GM19395 (cell line): ENCODE results near the gene NEB.
A peak's percentile ranks its signal among the peaks of the same experiment; 100 is the strongest.
"Not testable (repeated sequence)": the region's sequence is repeated elsewhere in the genome, so short reads cannot be mapped to it uniquely, and the experiment has no call there.

Experiments
- ATAC-seq: cut with Tn5 transposase; IDR thresholded peaks from one replicate; pipeline ENCODE4 v1.9.1; 2021; ENCODE audit warnings: mild to moderate bottlenecking, moderate library complexity; ENCODE audit not compliant: unreplicated experiment

NEB gene

DNA sequence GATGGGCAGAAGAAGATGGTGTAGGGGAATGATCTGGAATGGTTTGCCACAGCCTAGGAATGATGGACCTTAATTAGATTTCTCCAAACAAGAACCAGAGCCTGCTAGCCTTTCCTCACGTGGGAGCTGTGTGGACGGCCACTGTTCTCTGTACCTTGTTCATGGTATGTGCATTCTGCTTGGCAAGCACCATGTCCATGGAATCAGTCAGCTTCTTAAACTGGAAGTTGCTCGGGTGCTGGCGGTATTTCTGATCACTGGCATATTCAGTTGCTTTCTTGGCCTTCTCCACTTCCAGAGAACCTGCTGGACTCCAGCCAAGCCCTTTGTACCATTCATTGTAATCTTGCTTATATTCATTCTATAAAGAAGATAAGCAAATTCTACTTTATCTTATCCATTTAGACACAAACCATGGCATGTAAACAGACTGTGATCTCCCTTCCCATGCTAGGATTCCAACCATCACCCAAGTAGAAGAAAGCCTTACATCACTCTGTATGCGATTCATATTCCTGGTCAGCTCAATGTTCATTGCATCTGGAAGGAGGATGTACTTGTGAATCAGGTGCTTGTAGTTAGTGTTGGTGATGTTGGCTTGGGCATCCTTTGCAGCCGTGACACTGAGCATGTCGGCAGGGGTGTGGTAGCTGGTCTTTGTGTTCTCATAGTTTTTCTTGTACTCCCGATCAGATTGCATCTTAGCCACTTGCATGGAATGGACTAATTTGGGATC, 78.4 kb downstream of the NEB start:
- ATAC-seq, result no peak

DNA sequence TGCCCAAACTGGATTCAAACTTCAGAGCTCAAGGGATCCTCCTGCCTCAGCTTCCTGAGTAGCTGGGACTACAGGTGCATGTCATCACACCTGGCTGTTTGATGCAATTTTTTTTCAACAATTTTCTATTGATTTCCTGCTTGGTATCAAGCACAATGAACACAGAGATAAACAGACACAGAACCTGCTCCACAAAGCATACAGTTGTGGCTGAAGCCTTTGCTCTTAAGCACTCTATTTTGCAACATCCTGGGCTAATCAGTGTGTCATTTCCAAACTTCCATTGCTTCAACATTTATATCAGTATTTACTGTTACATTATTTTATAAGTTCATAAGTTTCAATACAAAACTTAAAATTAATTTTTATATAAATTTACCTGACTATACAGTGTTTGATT, 79.4 kb downstream of the NEB start:
- no peak for ATAC-seq

GRCh38 chr2:151654085-151654484, 80.2 kb downstream of the NEB start:
- no peak for ATAC-seq

- ATAC-seq, result no peak
Observed at GRCh38 chr2:151651274-151651673, 83.0 kb downstream of the NEB start.

DNA sequence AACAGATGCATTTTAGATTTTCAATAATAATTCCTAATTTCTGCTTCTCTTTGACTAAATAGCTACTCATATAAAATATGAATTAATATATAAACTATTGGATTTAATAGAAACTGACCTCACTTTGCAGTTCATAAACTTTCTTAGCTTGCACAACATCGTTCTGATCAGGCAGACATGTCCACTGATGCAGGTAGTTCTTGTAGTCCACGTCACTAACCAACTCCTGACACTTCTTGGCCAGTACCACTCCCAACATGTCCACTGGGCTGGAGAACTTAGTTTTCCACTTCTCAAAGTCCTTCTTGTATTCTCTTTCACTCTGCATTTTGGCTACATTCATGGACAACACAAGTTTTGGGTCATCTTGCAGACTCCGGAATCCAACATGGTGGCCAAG, 83.8 kb downstream of the NEB start:
- ATAC-seq, result no peak

GRCh38 chr2:151649966-151650365, 84.3 kb downstream of the NEB start:
- ATAC-seq, result no peak

DNA sequence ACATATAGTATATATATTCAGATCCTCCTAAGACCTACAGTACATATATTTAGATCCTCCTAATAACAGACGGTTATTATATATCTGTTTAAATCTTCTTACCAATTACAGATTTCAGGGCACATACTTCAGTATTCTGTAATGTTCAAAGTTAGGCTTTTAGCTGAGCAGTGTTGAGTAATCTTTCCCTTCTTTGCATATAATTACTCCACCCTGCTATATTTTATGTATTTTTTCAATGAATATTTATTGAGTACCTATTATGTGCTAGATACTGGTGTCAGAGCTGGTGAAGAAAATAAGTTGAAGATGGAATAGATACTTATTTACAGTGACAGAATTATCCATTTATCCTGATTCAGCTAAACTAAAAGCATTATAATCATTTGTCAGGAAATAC, 84.9 kb downstream of the NEB start:
- ATAC-seq, result no peak

DNA sequence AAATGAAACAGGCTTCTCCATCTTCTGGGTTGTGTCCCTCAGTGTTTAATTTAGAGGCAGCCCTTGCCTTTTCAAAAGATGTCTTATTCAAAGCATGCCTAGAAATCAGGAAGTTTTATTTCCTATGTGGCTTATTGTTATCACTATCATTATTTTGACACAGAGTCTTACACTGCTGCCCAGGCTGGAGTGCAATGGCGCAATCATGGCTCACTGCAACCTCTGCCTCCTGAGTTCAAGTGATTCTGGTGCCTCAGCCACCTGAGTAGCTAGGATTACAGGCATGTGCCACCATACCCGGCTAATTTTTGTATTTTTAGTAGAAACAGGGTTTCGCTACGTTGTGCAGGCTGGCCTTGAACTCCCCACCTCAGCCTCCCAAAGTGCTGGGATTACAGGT, 87.8 kb downstream of the NEB start:
- ATAC-seq, result not testable (repeated sequence)

DNA sequence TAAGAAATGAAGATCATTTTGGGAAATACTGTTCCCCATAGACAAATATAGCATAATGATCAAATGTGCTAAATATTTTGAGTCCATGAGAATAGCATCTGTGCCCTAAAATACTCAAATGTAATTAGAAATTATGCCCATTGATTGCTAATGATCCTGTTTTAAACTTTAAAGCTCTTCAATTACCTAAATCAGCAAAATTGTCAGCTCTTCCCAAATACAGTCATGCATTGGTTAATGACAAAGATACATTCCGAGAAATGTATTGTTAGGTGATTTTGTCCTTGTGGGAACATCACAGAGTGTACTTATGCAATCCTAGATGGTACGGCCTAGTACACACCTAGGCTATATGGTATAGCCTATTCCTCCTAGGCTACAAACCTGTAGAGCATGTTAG, 89.7 kb downstream of the NEB start:
- ATAC-seq, result no peak

DNA sequence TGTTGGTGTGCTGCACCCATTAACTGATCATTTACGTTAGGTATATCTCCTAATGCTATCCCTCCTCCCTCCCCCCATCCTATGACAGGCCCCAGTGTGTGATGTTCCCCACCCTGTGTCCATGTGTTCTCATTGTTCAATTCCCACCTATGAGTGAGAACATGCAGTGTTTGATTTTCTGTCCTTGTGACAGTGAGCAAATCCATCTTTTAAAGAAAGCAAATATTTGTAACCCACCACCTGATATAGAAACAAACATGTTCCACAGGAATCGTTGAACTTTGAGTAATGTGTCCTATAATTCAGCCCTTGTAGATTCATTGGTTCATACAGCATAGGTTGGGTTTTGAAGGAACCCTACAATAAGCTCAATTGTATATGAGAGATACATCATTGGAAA, 92.4 kb downstream of the NEB start:
- not testable (repeated sequence) for ATAC-seq

DNA sequence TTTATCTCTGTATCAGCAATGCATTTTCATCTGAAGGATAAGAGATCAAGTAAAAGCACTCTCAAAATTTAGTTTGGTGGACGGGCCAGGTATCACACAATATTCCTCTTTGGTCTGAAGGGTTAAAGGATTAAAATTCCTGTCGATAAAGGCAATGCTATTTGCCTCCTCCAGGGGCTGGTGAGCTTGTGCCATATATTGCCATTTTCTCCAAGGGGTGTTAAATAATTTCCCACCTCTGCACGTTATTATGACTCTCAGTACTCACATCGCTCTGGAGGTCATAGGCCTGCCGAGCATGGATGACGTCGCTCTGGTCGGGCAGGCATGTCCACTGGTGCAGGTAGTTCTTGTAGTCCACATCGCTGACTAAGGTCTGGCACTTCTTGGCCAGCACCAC, 94.2 kb downstream of the NEB start:
- no peak for ATAC-seq

- ATAC-seq, result no peak
Observed at GRCh38 chr2:151638990-151639389, 95.3 kb downstream of the NEB start.

DNA sequence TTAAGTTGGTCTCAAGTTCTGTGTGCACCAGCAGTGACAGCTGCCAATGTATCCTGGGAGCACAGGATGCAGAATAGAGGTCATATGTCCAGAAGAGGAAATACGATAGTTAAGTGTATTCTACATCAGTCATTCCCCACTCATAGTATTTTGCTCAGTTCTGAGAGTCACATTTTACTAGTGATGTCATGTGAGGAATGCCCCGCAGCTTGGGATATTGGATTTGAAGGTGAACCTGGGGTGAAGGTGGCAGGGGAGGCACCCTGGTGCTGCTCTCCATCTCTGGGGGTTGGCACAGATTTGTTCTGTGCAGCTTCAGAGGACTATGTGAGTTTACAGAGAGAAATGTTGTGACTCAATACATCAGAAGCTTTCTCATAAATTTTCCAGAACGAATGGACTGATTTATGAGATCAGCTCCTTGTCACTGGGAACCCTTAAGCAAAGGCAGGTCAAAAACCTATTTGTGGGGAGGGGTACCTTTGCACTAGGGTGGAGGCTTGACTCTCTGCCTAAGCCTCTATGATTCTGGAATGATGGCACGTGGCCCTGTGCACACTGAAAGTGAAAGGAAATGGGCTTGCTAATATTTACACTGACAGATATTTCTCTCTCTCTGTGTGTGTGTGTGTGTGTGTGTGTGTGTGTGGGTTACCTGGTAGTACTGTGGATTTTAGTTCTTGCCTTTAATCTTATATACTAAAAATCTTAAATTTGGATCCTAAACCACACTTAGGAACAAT, 95.9 kb downstream of the NEB start:
- peak; percentile 74 for ATAC-seq

DNA sequence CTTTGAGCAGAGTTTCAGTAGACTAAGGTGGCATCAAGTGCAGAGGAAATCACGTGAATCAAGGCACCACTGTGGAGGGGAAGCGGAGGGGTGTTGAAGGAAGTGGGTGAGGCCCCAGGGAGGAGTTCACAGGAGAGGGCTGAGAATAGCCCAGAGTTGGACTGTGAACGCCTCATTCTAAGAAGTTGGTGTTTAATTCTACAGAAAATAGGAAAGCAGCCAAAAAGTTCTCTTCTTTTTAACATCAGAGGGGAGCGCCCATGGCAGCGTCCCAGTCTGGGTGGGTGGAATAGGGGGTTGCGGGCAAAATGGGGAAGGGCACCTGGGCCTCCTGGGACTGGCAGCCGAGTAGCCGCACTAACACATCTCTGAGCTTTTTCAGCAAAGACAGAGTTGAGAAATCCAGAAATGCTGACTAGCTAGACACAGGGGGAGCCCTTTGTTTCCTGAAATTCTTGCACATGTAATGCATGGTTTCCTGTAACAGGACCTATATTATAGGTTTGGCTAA, 97.0 kb downstream of the NEB start:
- peak; percentile 61 for ATAC-seq

DNA sequence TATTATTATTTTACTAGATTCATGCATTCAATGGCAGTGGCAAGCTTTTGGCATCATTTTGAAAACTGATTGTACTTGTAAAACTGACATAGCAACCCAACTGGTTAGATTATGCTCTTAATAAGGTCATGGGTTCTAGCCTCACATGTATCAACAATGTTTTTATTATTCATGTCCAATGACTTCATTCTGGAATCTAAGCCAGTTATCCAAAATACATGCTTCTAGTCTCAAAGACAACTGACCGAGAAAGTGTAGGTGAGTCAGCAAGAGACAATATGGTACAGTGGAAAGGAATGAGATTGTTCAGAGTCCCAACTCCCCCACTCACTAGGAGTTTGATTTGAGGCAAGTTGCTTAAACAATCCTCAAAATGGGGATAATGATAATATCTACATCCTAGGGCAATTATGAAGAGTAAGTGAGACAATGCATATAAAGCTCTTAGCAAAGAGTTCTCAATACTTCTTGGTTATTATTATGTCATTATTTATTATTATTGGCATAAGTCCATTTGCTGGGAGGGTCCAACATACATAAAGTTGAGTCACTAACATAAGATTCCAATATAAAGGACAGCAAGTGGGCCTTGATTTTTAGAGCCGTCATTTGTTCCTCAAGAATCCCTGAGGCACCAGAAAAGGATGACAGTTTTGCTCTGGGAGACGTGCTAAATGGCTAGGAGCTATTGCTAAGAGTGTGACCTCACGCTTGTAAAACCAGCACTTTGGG, 99.4 kb downstream of the NEB start:
- no peak for ATAC-seq

DNA sequence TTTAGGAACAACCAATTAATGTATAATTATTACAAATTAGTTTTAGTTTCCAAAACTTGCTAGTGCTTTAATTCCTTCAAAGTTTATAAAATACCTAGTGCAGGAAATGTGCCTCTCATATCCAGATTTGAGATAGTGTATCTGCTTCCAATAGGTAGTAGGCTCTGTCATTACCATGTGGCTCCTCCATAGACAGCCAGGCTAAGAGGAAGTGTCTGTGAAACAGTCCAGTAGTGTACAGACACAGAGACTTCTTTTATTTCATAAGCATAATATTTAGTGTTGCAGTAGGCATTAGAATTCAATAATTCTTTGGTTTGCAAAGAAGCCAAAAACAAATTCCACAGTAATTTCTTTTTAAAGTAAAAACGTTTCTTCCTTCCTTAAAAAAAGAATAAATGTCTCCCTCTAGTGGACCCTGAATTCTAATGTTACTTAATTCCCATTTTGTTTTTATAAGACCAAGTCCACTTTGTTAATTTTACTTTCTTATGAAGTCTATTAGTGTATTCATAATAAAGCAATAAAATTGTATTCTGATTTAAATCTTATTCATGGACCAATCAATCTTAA, 101.2 kb downstream of the NEB start:
- no peak for ATAC-seq

DNA sequence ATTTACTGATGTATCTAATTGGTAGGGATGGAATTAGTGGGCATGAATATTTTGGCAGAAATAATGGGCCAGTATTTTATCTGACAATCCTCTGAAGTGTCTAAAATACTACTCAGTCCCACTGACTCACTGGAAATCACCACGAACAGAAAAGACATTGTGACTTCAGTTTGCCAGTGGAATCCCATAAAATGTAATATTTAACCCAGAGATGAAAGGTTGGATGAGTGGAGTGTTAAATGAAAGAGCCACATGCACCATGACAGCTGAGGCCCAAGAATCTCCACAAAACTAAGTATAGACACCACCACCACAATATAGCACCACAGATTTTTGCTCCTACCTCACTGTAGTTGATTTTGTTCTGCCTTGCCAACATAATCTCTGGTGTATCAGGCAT, 103.9 kb downstream of the NEB start:
- ATAC-seq, result no peak

- ATAC-seq, result no peak
Observed at GRCh38 chr2:151627353-151627752, 106.9 kb downstream of the NEB start.

DNA sequence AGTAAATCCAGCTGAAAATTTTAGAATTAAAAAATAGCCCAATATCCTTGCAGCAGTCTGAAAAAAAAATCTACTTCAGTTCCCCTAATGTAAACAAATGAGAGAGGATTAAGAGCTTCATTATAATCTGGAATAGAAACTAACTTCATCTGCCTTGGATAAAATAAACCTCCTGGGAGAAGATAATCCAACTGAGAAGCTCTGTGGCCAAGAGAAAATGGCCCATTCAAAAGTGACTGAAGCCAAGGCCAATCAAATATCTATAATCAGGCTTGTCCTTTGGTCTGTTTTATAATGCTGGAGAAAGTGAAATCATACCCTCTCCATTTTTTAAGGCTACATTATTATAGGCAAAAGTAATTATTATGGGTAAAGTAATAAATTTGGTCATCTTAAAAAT, 110.0 kb downstream of the NEB start:
- no peak for ATAC-seq

DNA sequence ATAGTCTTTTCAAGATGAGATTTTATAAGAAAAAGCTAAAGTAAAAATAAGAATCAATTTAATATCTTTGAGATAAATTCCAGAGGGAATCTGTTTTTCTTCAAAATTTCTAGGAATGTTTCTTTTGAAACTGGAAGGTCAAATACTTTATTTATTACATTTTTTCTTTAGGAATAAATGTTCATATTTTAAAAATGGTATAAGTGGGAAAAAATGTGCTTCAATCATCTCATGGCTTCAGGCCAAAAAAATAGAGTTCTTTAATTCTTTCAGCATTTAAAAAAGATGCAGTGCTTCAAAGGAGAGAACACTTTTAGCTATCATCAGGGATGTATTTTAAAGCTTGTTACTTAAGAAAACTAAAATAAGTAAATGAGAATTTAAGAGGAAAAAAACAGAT, 110.6 kb downstream of the NEB start:
- ATAC-seq, result no peak

GRCh38 chr2:151620761-151621160, 113.5 kb downstream of the NEB start:
- ATAC-seq, result no peak
